Measurements from ENCODE around the gene GSTM4. TPM values are rescaled to one million over a fixed set of nuclear protein-coding genes. Genes with fewer than 3 reads are reported as not detected.

The GSTM4 gene
- total RNA-seq, 3 donors from 2014 or later (not counting 1 experiment from before 2014, with no cell fraction given): 20.5 to 48.8 (median 47.1) TPM

DNA sequence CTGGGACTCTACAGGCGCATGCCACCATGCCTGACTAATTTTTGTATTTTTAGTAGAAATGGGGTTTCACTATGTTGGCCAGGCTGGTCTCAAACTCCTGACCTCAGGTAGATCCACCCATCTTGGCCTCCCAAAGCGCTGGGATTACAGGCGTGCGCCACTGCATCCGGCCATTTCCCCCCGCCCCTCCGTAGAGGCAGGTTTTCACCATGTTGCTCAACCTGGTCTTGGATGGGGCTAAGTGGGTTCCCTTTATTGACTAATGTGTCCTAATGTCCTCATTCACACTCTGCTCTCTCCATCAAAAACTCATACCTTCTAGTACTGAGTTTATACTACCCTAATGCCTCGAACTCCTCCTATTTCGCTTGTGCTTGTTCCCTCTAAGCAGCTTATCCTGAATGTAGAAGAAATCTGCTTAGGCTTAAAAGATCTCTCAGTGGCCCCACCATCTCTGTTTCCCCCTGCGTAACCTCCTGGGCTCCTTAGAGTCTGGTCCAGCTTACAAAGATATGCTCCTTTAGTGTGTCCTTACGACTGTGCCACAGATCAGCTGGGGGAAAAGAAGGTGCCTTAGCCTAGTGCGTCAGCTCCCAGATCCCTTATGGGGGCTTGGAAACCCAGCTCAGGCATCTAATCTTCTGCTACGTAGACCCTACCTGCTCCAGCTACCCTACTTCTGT, 44.5 kb upstream of the GSTM4 start:
- Histone ChIP-seq H3K4me3 (ENCODE audit: low read length) (no peak overlapping the region), H3K36me3 (ENCODE audit: control insufficient read depth, insufficient read depth, low read length) (no peaks in the 10 kb centered on the region), H3K27ac (ENCODE audit: low read length) (no peak overlapping the region), H3K9me3 (ENCODE audit: control insufficient read depth, insufficient read depth, low read length) (no peaks in the 10 kb centered on the region), H3K27me3 (ENCODE audit: control insufficient read depth, insufficient read depth, low read length) (no peaks in the 10 kb centered on the region), H3K4me1 (ENCODE audit: control insufficient read depth, insufficient read depth, low read length) (no peaks in the 10 kb centered on the region)
- TF ChIP-seq, protein P1, sequence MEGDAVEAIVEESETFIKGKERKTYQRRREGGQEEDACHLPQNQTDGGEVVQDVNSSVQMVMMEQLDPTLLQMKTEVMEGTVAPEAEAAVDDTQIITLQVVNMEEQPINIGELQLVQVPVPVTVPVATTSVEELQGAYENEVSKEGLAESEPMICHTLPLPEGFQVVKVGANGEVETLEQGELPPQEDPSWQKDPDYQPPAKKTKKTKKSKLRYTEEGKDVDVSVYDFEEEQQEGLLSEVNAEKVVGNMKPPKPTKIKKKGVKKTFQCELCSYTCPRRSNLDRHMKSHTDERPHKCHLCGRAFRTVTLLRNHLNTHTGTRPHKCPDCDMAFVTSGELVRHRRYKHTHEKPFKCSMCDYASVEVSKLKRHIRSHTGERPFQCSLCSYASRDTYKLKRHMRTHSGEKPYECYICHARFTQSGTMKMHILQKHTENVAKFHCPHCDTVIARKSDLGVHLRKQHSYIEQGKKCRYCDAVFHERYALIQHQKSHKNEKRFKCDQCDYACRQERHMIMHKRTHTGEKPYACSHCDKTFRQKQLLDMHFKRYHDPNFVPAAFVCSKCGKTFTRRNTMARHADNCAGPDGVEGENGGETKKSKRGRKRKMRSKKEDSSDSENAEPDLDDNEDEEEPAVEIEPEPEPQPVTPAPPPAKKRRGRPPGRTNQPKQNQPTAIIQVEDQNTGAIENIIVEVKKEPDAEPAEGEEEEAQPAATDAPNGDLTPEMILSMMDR (IDR thresholded peaks at IDR 0.05): no peak
- Mint-ChIP-seq H3K36me3 (no peaks in the 10 kb centered on the region), H3K9me3 (no peaks in the 10 kb centered on the region), H3K4me3 (no peak overlapping the region), H3K27me3 (ENCODE audit: low read depth in 2 of 2) (peaks cover 0 to under 1% of the 10 kb centered on the region in 2 donors), H3K27ac (no peak overlapping the region), H3K4me1 (peaks cover 0 to 5% of the 10 kb centered on the region in 2 donors)
- intact Hi-C loops (cut with micrococcal nuclease): no loop called here
- 98% methylated on average over 13 of the region's 13 CpGs for WGBS (ENCODE audit: insufficient coverage)
- no peak for DNase-seq
- no peak for ATAC-seq

DNA sequence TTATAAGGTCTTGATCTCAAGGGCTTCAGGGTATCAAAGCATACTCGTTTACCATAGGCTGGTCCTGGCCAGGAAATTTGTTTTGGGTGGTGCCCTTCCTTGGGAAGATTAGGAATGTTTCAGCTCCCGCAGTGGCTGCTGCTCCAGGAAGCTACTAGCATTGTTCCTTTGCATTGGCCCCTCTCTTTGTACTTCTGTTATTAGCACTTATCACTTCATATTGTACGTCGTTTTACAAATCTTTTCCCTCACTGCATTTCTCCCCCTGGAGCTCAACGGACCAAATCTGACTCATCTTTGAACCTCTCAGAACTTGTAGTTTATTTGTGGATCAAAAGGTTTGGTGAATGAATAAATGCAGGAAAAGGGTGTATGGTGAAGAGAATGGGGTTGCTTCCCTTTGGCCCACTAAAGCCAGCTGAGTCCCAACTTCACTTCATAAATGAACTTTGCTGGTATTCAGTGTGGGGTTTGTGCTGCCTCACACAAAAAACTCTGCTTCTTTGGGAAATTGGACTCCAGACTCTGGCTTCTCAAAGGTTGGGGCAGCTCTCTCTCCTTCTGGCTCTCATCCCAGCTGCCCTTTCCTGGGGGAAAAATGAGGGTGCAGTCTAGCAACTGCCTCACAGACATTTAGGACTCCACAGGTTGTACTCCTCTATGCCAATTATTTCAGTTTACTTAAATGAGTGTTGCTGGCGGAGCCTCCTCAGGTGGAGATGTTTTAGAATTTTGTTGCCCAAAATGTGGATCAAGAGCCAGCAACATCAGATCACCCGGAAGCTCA, 42.3 kb upstream of the GSTM4 start:
- Mint-ChIP-seq H3K4me1 (peaks cover 3 to 5% of the 10 kb centered on the region in 2 donors), H3K9me3 (no peaks in the 10 kb centered on the region), H3K36me3 (no peaks in the 10 kb centered on the region), H3K27ac (no peak overlapping the region), H3K27me3 (ENCODE audit: low read depth in 2 of 2) (peaks cover 0 to 2% of the 10 kb centered on the region in 2 donors), H3K4me3 (no peak overlapping the region)
- Histone ChIP-seq H3K4me3 (ENCODE audit: low read length) (no peak overlapping the region), H3K27ac (ENCODE audit: low read length) (no peak overlapping the region), H3K27me3 (ENCODE audit: control insufficient read depth, insufficient read depth, low read length) (no peaks in the 10 kb centered on the region), H3K36me3 (ENCODE audit: control insufficient read depth, insufficient read depth, low read length) (no peaks in the 10 kb centered on the region), H3K9me3 (ENCODE audit: control insufficient read depth, insufficient read depth, low read length) (no peaks in the 10 kb centered on the region), H3K4me1 (ENCODE audit: control insufficient read depth, insufficient read depth, low read length) (peaks cover 6% of the 10 kb centered on the region)
- intact Hi-C loops (cut with micrococcal nuclease): no loop called here
- TF ChIP-seq, protein P1 (IDR thresholded peaks at IDR 0.05): no peak
- ATAC-seq (no peak), DNase-seq (no peak)
- 80% methylated on average over 6 of the region's 7 CpGs for WGBS (ENCODE audit: insufficient coverage)

DNA sequence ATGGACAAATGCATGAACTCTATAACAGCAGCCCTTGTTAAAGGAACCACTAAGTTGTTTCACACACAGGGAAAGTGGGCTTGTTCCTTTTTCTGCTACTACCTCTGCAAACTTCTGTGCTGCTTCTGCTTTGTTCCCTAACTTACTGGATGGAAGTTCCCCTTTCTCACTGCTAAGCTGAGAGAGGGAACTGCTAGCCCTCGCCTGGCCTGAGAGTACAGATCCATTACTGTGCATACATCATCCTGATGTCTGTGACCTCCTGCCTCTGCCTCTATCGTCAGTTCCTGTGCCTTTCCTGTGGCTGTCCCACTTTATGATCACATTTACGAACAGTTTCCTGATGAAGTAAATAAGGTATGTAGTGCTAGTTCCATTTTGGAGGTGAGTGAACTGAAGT, 40.0 kb upstream of the GSTM4 start:
- no peak overlapping the region for H3K4me3 ChIP-seq (ENCODE audit: low read length)
- peak overlapping the region; percentile 63 for H3K27ac ChIP-seq (ENCODE audit: low read length)
- H3K9me3 ChIP-seq (ENCODE audit: control insufficient read depth, insufficient read depth, low read length): no peaks in the 10 kb centered on the region
- Mint-ChIP-seq H3K9me3 (no peaks in the 10 kb centered on the region), H3K36me3 (no peaks in the 10 kb centered on the region), H3K27me3 (ENCODE audit: low read depth in 2 of 2) (peaks cover 0 to 2% of the 10 kb centered on the region in 2 donors), H3K4me1 (peaks cover 21 to 26% of the 10 kb centered on the region in 2 donors), H3K4me3 (no peak overlapping the region), H3K27ac (peak overlapping the region; percentile 6 to 10)
- ATAC-seq (peak in 1 of 3 donors; percentile 36), DNase-seq (peak in 1 of 2 donors; percentile 59)
- H3K27me3 ChIP-seq (ENCODE audit: control insufficient read depth, insufficient read depth, low read length): no peaks in the 10 kb centered on the region
- TF ChIP-seq, protein P1 (IDR thresholded peaks at IDR 0.05): no peak
- intact Hi-C loops (cut with micrococcal nuclease): no loop called here
- peaks cover 24% of the 10 kb centered on the region for H3K4me1 ChIP-seq (ENCODE audit: control insufficient read depth, insufficient read depth, low read length)
- H3K36me3 ChIP-seq (ENCODE audit: control insufficient read depth, insufficient read depth, low read length): no peaks in the 10 kb centered on the region
- WGBS (ENCODE audit: insufficient coverage): 16% methylated on average over 3 of the region's 3 CpGs
